GM06990 (cell line): ENCODE data around the gene TANC1.

ENCODE experiments used
- DNase-seq: peaks from one replicate; pipeline ENCODE4 v3.0.0-alpha.2; 2011; ENCODE audit not compliant: insufficient read length; ENCODE audit errors: extremely low read depth
- H3K27me3 ChIP-seq: replicated peaks from 2 replicates; pipeline ENCODE4 v1.6.0; 2011; ENCODE audit warnings: low read length; ENCODE audit not compliant: control insufficient read depth, insufficient read depth
- H3K36me3 ChIP-seq: 2 replicates; pipeline ENCODE4 v1.5.1; 2011; ENCODE audit warnings: low read length; ENCODE audit not compliant: control insufficient read depth, insufficient read depth
- H3K4me3 ChIP-seq: replicated peaks from 2 replicates; pipeline ENCODE4 v1.5.1; 2011; ENCODE audit warnings: low read depth, mild to moderate bottlenecking, control low read depth, low read length
- CTCF ChIP-seq: IDR thresholded peaks from 2 replicates; pipeline ENCODE4 v1.5.1; 2011; ENCODE audit warnings: low read length, control low read depth, mild to moderate bottlenecking, inconsistent platforms; ENCODE audit not compliant: insufficient read depth, poor library complexity, severe bottlenecking

TANC1 gene

GRCh38 chr2:159044804-159045286 is 76.4 kb downstream of the TANC1 start:
- no peak for TF ChIP-seq CTCF
- no peak for DNase-seq
- no peaks in the 10 kb centered on the region for H3K36me3 ChIP-seq
- H3K27me3 ChIP-seq, result no peaks in the 10 kb centered on the region
- H3K4me3 ChIP-seq, result no peak overlapping the region

DNA sequence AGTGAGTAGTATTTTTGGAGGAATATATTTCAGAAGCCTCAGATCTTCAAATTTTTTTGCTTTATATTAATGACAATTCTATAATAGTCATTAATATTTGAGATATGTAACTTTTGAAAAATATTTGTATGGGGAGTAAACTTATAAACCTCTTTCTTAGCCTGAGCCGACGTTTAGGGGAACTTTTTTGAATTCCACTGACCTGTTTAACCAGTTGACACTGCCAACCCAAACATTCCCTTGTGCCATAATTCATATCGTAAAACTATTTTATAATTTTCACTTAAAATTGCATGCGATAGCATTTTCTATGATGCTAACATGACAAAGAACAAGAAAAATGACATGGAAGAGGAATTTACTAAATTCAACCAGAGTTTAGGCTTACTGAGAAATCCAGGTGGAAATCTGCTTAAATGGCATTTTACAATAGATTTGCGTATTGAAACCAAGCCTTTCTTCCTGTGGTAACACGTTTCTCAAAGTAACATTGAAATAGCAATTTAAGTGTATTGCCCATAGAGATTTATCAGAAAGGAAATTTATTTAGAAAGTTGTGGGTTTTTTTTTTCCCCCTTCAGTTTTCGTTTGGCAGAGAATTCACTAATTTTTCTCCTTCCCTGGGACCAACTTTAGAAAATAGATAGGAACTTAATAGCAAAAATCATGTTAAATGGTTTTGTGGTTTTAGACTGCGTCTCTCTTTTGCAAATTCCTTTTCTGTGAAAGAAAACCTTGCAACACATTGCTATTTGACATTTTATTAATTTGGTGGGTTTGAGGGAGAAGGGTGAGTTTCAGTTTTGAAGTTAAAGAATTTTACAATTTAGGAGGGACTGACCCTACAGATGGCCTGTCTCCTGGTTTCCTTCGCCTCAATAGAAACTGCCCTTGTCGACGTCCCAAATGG is 77.4 kb downstream of the TANC1 start:
- Histone ChIP-seq H3K4me3 (no peak overlapping the region), H3K36me3 (no peaks in the 10 kb centered on the region), H3K27me3 (no peaks in the 10 kb centered on the region)
- TF ChIP-seq CTCF, result no peak
- DNase-seq, result no peak

DNA sequence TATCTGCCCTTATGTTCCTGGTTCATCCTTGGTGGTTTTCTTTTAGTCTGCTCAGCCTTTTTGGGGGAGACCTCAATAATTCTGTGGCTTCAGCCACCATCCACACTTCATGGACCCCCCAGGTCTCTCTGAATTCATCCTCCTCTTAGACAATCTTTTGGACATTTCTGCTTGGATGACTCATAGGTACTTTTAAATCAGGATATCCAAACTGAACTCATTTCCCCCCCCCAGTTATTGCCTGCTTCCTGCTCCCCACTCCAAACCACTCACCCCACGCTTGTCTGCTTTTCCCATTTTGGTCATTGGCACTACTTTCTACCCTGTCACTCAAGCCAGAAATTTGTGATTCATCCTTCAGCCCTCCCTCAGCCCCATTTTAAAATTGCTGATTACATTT is 78.5 kb downstream of the TANC1 start:
- no peaks in the 10 kb centered on the region for H3K36me3 ChIP-seq
- H3K4me3 ChIP-seq, result no peak overlapping the region
- no peak for TF ChIP-seq CTCF
- DNase-seq, result no peak
- no peaks in the 10 kb centered on the region for H3K27me3 ChIP-seq

DNA sequence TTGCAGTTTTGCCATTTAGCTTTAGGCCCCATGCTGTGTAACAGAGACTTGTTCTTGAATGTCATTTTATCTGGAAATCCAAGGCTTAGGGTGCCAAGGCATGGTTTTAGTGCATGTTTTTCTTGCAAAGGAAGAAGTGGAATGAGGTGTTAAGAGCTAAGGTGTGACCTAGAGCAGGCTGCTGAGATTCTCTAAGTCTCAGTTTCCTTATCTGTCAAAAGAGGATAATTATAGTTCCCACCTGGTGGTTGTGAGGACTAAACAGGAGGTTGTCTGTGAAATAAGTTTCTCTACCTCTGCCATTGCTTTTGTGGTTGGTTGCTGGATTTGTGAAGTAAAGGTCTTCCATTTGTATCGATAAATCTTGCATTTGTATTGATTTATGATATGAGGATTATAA is 82.0 kb downstream of the TANC1 start:
- H3K36me3 ChIP-seq, result no peaks in the 10 kb centered on the region
- no peak for DNase-seq
- no peak for TF ChIP-seq CTCF
- no peak overlapping the region for H3K4me3 ChIP-seq
- no peaks in the 10 kb centered on the region for H3K27me3 ChIP-seq

DNA sequence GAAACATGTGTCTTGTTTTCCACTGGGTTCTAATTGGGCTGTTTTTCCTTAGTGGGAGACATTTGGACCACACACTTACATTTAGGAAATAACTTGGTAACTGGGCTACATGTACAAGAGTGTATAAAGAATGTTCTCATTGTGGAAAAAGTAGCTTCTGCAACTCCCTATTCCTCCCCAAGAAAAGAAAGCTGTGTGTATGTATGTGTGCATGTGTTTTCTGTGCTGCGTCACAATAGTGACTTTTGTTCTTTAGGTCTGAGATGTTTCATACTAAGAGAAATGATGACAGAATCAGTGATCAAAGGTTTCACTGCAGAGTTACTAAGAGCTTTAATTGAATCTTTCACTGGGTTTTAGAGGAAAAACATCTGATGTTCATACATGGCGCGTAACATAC is 82.7 kb downstream of the TANC1 start:
- no peak for TF ChIP-seq CTCF
- no peaks in the 10 kb centered on the region for H3K36me3 ChIP-seq
- H3K27me3 ChIP-seq, result no peaks in the 10 kb centered on the region
- H3K4me3 ChIP-seq, result no peak overlapping the region
- no peak for DNase-seq
